Measurements from ENCODE around the gene SYTL3.

The SYTL3 gene

DNA sequence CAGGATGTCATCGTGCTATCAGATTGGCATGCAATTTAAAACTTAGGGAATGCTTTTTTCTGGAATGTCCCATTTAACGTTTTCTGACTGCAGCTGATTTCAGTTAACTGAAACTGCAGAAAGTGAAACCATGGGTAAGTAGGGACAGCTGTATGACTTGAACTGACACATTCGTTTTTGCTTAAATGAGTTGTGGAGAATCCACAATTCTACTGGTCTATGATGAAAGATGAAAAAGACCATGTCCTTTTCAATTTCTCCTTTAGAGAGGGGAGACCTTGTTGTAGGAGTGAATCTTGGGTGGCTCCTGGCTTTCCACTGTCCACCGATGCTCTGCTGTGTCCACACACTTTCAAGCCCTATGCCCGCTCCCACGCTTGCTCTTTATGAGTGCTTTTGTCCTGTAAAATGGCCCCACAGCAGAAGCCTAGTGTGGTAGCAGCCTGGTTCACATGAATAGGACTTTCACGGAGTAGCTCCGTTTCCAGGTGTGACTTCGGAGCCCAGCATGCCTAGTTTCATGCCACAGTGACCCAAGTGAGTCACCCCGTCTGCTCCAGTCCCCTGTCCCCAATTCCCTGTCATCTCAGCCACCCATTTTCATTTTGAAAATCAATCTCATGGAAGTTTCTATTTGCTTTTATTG is 27.2 kb upstream of the SYTL3 start:
- WGBS (ENCODE audit: insufficient coverage): 100% methylated on average over 8 of the region's 10 CpGs
- no peaks in the 10 kb centered on the region for H3K27me3 ChIP-seq (replicated peaks in 2 of 5; ENCODE audit: control insufficient read depth in 4 of 5, insufficient read depth in 5 of 5, low read length in 4 of 5)
- no peaks in the 10 kb centered on the region for H3K9me3 ChIP-seq (ENCODE audit: control extremely low read depth in 1 of 5, control insufficient read depth in 4 of 5, insufficient read depth in 2 of 5, low read depth in 1 of 5, low read length in 4 of 5)
- no peaks in the 10 kb centered on the region for H3K4me1 ChIP-seq (ENCODE audit: control extremely low read depth in 1 of 4, control insufficient read depth in 4 of 4, insufficient read depth in 4 of 4, low read length in 3 of 4)
- no peak overlapping the region for H3K27ac ChIP-seq (ENCODE audit: insufficient read depth in 1 of 2, low read depth in 1 of 2, low read length in 2 of 2, poor library complexity in 1 of 2, severe bottlenecking in 2 of 2)
- peaks cover 18 to 72% (median 54%) of the 10 kb centered on the region in 4 experiments for H3K36me3 ChIP-seq (ENCODE audit: control insufficient read depth in 4 of 4, insufficient read depth in 4 of 4, low read length in 3 of 4)
- ChIA-PET POLR2A (no interaction called here), CTCF (no interaction called here)
- no peak overlapping the region for H3K4me3 ChIP-seq (ENCODE audit: control insufficient read depth in 1 of 7, extremely low read depth in 1 of 7, insufficient read depth in 4 of 7, low read depth in 2 of 7, low read length in 6 of 7)
- no peak for DNase-seq

DNA sequence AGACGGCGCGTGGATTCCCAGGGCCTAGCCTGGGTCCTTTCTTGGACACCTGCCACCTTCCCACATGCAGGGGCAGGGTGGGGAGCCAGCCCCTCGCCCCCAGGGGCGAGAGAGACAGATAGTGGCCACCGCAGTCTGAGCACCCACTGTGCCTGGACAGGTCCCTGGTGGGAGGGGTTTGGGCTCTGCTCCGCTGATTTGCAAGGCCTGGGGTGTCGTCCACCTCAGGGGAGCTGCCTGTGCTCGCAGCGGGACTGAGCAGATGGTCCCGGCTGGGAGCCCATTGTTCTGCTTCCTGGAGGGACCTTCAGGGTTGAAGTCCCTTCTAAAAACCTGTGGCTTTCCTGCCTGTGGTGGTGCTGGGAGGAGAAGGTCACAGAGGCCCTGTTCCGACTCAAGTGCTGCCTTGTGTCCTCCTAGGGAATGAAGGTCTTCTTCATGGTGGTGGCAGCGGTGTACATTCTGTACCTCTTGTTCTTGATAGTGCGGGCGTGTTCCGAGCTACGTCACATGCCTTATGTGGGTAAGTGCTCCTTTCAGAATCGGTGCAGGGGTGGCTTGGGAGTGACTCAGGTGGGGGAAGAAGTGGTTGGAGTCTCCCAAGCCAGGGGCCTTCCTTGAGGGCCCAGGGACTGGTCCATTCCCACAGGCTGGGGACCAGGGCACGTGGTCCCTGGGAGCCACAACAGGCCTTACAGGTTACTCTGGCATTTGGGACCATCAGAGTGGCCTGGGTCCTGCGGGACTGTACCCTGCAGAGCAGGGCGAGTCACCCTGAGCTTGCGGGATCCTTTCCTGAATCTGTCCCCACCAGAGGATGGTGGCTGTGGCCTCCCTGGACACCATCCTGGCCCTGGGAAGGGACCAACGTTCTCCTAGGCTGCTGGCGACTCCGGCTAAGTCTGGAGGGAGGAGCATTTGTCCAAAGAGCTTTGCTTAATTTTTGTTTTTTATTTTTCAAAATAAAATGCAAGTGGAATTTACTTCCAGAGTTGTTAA is 24.9 kb upstream of the SYTL3 start:
- peaks cover 18 to 92% (median 68%) of the 10 kb centered on the region in 4 experiments for H3K36me3 ChIP-seq (ENCODE audit: control insufficient read depth in 4 of 4, insufficient read depth in 4 of 4, low read length in 3 of 4)
- H3K4me3 ChIP-seq (ENCODE audit: control insufficient read depth in 1 of 7, extremely low read depth in 1 of 7, insufficient read depth in 4 of 7, low read depth in 2 of 7, low read length in 6 of 7): no peak overlapping the region
- WGBS (ENCODE audit: insufficient coverage): 96% methylated on average over 22 of the region's 25 CpGs
- ChIA-PET POLR2A (no interaction called here), CTCF (interaction anchor here (1.0 kb wide), 1 partner anchor 346 kb away, joined by 4 read pairs; no protein-coding TSS in a partner anchor)
- no peak for DNase-seq
- H3K4me1 ChIP-seq (ENCODE audit: control extremely low read depth in 1 of 4, control insufficient read depth in 4 of 4, insufficient read depth in 4 of 4, low read length in 3 of 4): no peaks in the 10 kb centered on the region
- no peaks in the 10 kb centered on the region for H3K9me3 ChIP-seq (ENCODE audit: control extremely low read depth in 1 of 5, control insufficient read depth in 4 of 5, insufficient read depth in 2 of 5, low read depth in 1 of 5, low read length in 4 of 5)
- no peak overlapping the region for H3K27ac ChIP-seq (ENCODE audit: insufficient read depth in 1 of 2, low read depth in 1 of 2, low read length in 2 of 2, poor library complexity in 1 of 2, severe bottlenecking in 2 of 2)
- H3K27me3 ChIP-seq (replicated peaks in 2 of 5; ENCODE audit: control insufficient read depth in 4 of 5, insufficient read depth in 5 of 5, low read length in 4 of 5): no peaks in the 10 kb centered on the region

DNA sequence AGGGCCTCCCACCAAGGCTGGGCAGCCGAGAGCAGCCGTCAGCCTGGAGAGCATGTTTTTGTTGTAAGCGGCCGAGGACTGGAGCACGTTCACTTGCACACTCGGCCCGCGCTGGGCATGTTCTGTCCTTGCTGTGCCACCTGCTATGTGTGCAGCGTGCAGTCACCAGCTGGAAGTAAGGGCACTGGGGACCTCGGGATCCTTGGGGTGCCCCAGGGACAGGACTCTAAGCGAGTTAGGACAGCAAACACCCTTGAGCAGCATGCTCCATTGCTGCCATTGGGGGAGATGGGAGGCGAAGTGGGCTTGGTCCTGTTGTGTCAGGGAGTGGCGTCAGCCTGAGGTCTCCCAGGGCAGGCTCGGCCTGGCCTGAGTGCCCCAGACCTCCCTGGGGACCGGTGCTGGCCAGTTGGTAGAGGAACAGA is 24.0 kb upstream of the SYTL3 start:
- POLR2A ChIA-PET: no interaction called here
- Histone ChIP-seq H3K27ac (ENCODE audit: insufficient read depth in 1 of 2, low read depth in 1 of 2, low read length in 2 of 2, poor library complexity in 1 of 2, severe bottlenecking in 2 of 2) (no peak overlapping the region), H3K36me3 (ENCODE audit: control insufficient read depth in 4 of 4, insufficient read depth in 4 of 4, low read length in 3 of 4) (peaks cover 13 to 92% (median 69%) of the 10 kb centered on the region in 4 experiments), H3K27me3 (replicated peaks in 2 of 5; ENCODE audit: control insufficient read depth in 4 of 5, insufficient read depth in 5 of 5, low read length in 4 of 5) (no peaks in the 10 kb centered on the region), H3K9me3 (ENCODE audit: control extremely low read depth in 1 of 5, control insufficient read depth in 4 of 5, insufficient read depth in 2 of 5, low read depth in 1 of 5, low read length in 4 of 5) (no peaks in the 10 kb centered on the region), H3K4me3 (ENCODE audit: control insufficient read depth in 1 of 7, extremely low read depth in 1 of 7, insufficient read depth in 4 of 7, low read depth in 2 of 7, low read length in 6 of 7) (no peak overlapping the region), H3K4me1 (ENCODE audit: control extremely low read depth in 1 of 4, control insufficient read depth in 4 of 4, insufficient read depth in 4 of 4, low read length in 3 of 4) (no peaks in the 10 kb centered on the region)
- CTCF ChIA-PET: interaction anchor here (0.8 kb wide), 1 partner anchor 20 kb away, joined by 3 read pairs; no protein-coding TSS in a partner anchor
- no peak for DNase-seq
- WGBS (ENCODE audit: insufficient coverage): 95% methylated on average over 14 of the region's 15 CpGs

DNA sequence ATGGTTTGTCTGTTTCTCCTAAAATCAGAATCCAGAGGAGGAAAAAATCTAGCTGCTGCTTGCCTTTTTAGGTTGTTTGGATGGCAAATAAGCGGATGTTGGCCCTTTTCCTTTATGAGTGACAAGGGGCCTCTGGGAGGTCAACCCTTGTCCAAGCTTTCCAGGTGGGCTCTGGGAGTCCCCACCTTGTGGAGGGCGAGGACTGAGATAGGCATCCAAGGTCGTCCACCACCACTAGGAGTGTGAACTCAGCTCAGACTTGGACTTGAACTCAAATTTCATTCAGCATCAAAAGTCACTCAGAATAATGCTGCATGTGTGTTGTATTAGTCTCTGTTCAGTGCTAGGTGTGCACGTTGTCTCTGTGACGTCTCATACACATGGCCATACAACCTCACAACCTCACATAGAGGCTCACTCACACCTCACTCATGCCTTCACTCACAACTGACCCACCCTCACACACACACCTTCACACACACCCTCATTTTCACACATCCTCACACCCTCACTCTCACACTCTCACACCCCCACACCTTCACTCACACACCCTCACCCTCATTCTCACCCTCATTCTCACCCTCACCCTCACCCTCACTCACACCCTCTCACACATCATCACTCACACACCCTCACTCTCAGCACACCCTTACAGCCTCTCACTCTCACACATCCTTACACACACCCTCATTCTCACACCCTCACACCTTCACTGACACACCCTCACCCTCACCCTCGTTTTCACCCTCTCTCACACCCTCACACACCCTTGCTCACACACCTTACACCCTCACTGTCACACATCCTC is 23.3 kb upstream of the SYTL3 start:
- DNase-seq: no peak
- no peak overlapping the region for H3K4me3 ChIP-seq (ENCODE audit: control insufficient read depth in 1 of 7, extremely low read depth in 1 of 7, insufficient read depth in 4 of 7, low read depth in 2 of 7, low read length in 6 of 7)
- POLR2A ChIA-PET: no interaction called here
- CTCF ChIA-PET: interaction anchor here (0.8 kb wide), 1 partner anchor 21 kb away, joined by 3 read pairs; no protein-coding TSS in a partner anchor
- no peaks in the 10 kb centered on the region for H3K27me3 ChIP-seq (replicated peaks in 2 of 5; ENCODE audit: control insufficient read depth in 4 of 5, insufficient read depth in 5 of 5, low read length in 4 of 5)
- peaks cover 14 to 93% (median 68%) of the 10 kb centered on the region in 4 experiments for H3K36me3 ChIP-seq (ENCODE audit: control insufficient read depth in 4 of 4, insufficient read depth in 4 of 4, low read length in 3 of 4)
- no peaks in the 10 kb centered on the region for H3K9me3 ChIP-seq (ENCODE audit: control extremely low read depth in 1 of 5, control insufficient read depth in 4 of 5, insufficient read depth in 2 of 5, low read depth in 1 of 5, low read length in 4 of 5)
- WGBS (ENCODE audit: insufficient coverage): 100% methylated on average over 1 of the region's 6 CpGs
- no peak overlapping the region for H3K27ac ChIP-seq (ENCODE audit: insufficient read depth in 1 of 2, low read depth in 1 of 2, low read length in 2 of 2, poor library complexity in 1 of 2, severe bottlenecking in 2 of 2)
- no peaks in the 10 kb centered on the region for H3K4me1 ChIP-seq (ENCODE audit: control extremely low read depth in 1 of 4, control insufficient read depth in 4 of 4, insufficient read depth in 4 of 4, low read length in 3 of 4)

DNA sequence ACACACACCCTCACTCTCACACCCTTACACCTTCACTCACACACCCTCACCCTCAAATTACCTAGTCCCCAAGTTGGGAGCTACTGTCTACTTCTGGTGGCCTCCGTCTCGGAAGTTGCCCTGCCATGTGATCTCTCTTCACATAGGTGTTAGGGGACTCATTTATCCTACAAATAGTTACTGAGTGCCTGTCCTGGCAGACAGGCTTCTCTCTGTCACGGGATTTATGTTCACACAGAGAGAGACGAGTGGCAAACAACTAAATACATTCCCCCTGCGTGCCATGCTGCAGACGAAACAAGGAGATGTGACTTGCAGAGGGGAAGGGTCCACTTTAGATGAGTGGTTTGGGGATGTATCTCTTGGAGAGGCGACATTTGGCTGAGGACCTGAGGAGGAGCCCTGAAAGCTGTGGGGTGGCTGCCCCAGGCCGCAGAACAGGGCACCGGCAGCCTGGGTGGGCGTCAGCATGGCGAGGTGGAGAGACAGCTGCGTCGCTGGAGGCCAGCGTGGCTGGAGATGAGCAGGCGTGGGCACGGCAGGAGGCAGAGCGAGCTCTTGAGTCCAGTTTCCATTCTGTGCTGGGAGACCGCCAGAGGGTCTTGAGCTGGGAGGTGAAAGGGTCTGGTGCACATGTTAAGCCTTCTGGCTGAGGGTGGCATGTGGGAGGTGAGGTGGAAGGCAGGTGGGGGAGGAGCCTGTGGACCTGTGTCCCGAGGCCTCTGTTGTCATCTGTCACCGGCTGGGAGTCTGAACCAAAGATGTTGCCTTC is 22.5 kb upstream of the SYTL3 start:
- 95% methylated on average over 14 of the region's 20 CpGs for WGBS (ENCODE audit: insufficient coverage)
- POLR2A ChIA-PET: no interaction called here
- H3K9me3 ChIP-seq (ENCODE audit: control extremely low read depth in 1 of 5, control insufficient read depth in 4 of 5, insufficient read depth in 2 of 5, low read depth in 1 of 5, low read length in 4 of 5): no peaks in the 10 kb centered on the region
- CTCF ChIA-PET: interaction anchor here (0.8 to 1.0 kb wide), 3 partner anchors 11 to 91 kb away, joined by 3 read pairs; no protein-coding TSS in a partner anchor
- H3K4me1 ChIP-seq (ENCODE audit: control extremely low read depth in 1 of 4, control insufficient read depth in 4 of 4, insufficient read depth in 4 of 4, low read length in 3 of 4): peaks cover 0 to 4% (median 0%) of the 10 kb centered on the region in 4 experiments
- H3K36me3 ChIP-seq (ENCODE audit: control insufficient read depth in 4 of 4, insufficient read depth in 4 of 4, low read length in 3 of 4): peaks cover 14 to 88% (median 68%) of the 10 kb centered on the region in 4 experiments
- H3K27me3 ChIP-seq (replicated peaks in 2 of 5; ENCODE audit: control insufficient read depth in 4 of 5, insufficient read depth in 5 of 5, low read length in 4 of 5): no peaks in the 10 kb centered on the region
- no peak overlapping the region for H3K27ac ChIP-seq (ENCODE audit: insufficient read depth in 1 of 2, low read depth in 1 of 2, low read length in 2 of 2, poor library complexity in 1 of 2, severe bottlenecking in 2 of 2)
- no peak overlapping the region for H3K4me3 ChIP-seq (ENCODE audit: control insufficient read depth in 1 of 7, extremely low read depth in 1 of 7, insufficient read depth in 4 of 7, low read depth in 2 of 7, low read length in 6 of 7)
- no peak for DNase-seq

DNA sequence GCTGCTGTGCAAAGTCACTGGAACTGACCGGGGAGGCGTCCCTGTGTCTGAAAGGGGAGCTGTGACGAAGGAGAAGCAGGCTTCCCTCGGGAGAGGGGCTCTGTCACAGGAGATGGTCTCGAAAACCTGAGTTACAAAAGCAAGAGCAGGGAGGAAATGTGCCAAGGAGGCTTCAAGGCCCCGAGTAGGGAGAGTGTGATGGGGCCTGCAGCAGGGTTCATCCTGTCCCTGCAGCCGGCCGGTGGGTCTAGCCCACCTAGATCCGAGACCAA is 22.0 kb upstream of the SYTL3 start:
- Histone ChIP-seq H3K4me1 (ENCODE audit: control extremely low read depth in 1 of 4, control insufficient read depth in 4 of 4, insufficient read depth in 4 of 4, low read length in 3 of 4) (peaks cover 0 to 7% (median 0%) of the 10 kb centered on the region in 4 experiments), H3K27me3 (replicated peaks in 2 of 5; ENCODE audit: control insufficient read depth in 4 of 5, insufficient read depth in 5 of 5, low read length in 4 of 5) (no peaks in the 10 kb centered on the region), H3K4me3 (ENCODE audit: control insufficient read depth in 1 of 7, extremely low read depth in 1 of 7, insufficient read depth in 4 of 7, low read depth in 2 of 7, low read length in 6 of 7) (no peak overlapping the region), H3K36me3 (ENCODE audit: control insufficient read depth in 4 of 4, insufficient read depth in 4 of 4, low read length in 3 of 4) (peaks cover 10 to 84% (median 67%) of the 10 kb centered on the region in 4 experiments), H3K9me3 (ENCODE audit: control extremely low read depth in 1 of 5, control insufficient read depth in 4 of 5, insufficient read depth in 2 of 5, low read depth in 1 of 5, low read length in 4 of 5) (no peaks in the 10 kb centered on the region), H3K27ac (ENCODE audit: insufficient read depth in 1 of 2, low read depth in 1 of 2, low read length in 2 of 2, poor library complexity in 1 of 2, severe bottlenecking in 2 of 2) (no peak overlapping the region)
- POLR2A ChIA-PET: no interaction called here
- DNase-seq: no peak
- CTCF ChIA-PET: interaction anchor here (0.8 to 1.4 kb wide), 4 partner anchors 10 to 91 kb away, joined by 3 read pairs; no protein-coding TSS in a partner anchor
- WGBS (ENCODE audit: insufficient coverage): 97% methylated on average over 9 of the region's 9 CpGs
